NCI-H510A (cell line): ENCODE data around the gene DGKQ.
"Not testable (repeated sequence)": the region's sequence is repeated elsewhere in the genome, so short reads cannot be mapped to it uniquely, and the experiment has no call there.

Experiments
- DNase-seq: peaks from one replicate; lab custom pipeline; 2025; lab: John Stamatoyannopoulos, UW

The DGKQ gene

DNA sequence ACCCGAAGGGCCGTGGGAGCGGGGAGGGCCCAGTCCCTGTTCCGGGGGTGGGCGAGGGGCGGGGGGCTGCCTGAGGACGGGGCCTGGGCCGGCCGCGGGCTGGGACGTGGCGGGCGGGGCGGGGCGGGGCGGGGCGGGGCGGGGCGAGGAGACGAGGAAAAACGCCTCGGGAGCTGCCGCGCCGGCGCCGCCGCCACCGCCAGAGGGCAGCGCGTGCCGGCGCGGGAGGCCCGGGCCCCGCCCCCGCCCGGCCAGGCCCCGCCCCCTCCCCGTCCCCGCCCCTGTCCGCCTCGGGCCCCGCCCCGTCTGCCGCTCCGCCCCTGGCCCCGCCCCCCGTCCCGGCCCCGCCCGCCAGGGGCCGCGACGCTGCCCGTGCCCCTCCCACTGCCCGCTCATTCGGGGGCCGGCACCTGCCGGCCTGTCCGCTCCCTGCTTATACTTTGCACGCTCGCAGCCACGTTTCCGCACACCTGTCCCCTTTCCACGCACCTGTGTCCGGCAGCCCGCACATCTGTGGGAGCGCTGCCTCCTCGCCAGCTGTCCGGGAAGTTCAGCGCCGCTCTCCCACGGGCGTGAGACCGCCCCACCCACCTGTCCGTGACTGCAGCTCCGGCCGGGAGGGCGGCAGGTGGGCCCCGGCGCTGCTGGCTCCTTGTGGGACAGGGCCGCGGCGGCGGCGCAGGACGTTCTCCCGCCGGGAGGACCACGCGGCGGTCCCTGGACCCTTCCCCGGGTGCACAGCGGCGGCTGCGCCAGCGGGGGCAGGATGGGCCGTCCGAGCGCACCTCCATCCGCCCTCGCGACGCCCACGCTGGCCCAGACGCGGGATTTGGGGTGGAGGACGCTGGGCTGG is 36.4 kb upstream of the DGKQ start:
- no peak for DNase-seq

DNA sequence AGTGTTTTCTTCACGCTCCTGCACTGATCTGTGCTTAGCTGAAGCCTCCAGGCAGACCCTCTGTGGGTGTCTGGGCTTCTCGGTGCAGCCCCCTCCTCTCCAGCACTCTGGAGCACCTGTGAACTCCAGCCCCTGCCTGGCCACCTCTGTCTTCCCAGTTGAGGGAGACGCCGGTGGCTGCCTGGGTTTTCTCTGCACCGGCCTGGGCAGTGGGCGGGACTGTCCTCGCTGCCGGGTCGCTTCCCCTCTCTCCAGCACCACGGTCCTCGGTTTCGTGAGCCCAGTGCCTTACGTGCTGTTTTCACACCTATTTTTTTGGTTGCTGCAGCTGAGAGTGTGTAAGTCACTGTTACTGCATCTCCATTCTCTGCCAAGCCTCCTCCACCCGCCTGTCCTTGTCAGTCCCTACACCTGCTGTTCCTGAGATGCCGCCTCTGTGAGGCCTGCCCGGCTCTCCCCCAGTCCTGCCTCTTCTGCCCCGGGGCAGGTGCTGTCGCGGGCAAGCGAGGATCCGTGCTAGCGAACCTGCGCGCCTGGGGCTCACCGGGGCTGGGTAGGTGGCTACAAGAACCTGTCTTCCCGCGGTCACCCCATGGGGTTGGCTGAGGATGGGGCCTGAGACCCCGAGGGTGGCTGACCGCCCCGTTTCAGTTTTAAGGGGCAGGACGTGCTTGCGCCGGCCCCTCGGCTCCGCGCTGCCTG is 35.6 kb upstream of the DGKQ start:
- no peak for DNase-seq

DNA sequence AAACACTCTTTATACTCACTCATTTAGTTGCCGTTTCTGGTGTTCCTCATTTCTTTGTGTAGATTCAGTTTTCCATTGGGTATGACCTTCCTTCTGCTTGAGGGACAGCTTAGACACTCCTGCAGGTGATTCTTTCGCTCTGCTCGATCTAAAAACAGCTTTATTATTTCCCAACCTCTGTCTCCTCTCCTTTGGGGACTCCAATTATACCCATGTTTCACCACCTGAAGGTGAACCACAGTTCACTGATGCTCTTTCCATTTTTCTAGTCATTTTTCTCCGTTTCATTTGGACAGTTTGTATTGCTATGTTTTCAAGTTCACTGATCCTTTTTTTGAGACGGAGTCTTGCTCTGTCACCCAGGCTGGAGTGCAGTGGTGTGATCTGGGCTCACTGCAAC is 33.5 kb upstream of the DGKQ start:
- DNase-seq, result no peak

DNA sequence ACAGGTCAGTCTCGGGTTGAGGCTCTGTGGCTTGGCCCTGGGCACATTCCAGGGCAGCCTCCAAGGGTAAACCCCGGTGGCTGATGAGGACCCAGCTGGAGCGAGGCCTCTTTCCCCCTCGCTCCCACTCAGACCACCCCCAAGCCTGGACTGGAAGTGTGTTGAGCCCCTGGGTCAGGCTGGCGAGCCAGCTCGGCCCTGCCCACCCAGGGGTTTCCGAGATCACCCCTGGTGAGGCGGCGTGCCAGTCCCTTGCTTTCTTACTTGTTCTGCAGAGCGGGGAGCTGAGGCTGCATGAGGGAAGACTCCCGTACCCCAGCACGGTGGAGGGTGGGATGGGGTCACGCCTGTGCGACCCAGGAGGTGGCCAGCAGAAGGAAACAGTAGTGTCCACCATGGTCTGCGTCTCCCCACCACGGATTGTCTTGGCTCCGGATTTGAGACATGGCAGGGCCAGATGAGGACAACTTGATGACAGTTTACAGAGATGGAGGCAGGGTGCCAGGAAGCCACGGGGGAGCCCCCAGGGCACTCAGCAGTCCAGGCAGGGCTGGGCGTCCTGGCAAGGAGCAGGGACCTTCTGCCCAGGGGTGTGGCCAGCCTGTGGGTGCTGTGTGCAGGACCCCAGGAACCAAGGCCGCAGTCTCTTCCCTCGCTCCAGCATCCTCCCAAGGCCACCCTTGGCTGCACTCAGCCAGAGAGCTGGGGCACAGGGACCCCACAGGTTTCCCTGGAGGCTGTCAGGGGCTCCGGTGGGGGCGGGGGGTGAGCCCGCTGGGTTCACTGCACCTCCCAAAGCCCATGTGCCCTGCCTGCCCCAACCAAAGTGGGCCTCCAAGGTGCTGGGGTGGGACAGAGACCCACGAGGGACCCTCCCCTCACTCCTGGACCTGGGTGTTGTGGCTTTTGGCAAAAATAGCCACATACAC is 31.5 kb upstream of the DGKQ start:
- DNase-seq, result no peak

DNA sequence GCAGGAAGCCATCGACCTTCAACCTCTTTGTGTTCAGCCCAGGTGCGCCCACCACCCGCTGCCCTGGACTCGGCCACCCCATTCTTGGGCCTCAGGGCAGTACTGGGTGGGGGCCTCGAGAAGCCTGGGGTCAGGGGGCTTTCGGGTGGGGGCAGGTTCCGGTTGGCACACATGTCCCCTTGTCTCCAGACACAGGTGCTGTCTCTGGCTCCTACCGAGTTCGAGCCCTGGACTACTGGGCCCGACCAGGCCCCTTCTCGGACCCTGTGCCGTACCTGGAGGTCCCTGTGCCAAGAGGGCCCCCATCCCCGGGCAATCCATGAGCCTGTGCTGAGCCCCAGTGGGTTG is 30.7 kb upstream of the DGKQ start:
- DNase-seq, result no peak

DNA sequence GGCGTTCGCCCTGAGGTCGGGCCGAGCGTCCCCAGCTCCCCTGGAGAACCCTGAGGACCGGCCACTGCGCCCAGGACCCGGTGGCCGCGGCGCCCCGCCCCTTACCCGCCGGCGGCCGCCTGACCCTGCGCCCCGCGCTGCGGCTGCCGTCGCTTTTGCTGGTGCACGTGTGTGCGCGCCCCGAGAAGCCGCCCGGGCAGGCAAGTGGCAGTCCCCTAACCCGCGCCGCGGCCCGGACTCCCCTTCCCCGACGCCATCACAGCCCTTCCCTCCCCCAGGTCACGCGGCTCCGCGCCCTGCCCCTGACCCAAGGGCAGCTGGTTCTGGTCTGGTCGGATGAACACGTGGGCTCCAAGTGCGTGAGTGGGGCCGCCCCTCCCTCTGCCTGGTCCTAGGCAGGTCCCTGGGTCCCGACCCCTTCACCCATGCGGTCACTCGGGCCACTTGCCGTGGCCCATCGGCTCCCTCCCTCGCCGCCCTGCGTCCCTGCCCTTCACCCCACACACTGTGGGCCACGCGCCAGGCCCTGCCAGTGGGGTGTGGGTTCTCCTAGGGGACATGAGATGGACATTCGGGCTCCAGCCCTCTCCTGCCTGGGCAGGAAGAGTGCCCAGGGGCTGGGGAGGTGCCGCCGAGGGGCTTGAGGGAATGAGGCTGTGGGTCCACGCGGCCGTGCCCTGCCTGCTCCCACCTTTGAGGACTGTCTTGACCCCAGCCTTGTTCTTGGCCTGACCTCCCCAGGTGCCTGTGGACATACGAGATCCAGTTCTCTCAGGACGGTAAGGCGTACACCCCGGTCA is 30.1 kb upstream of the DGKQ start:
- no peak for DNase-seq

DNA sequence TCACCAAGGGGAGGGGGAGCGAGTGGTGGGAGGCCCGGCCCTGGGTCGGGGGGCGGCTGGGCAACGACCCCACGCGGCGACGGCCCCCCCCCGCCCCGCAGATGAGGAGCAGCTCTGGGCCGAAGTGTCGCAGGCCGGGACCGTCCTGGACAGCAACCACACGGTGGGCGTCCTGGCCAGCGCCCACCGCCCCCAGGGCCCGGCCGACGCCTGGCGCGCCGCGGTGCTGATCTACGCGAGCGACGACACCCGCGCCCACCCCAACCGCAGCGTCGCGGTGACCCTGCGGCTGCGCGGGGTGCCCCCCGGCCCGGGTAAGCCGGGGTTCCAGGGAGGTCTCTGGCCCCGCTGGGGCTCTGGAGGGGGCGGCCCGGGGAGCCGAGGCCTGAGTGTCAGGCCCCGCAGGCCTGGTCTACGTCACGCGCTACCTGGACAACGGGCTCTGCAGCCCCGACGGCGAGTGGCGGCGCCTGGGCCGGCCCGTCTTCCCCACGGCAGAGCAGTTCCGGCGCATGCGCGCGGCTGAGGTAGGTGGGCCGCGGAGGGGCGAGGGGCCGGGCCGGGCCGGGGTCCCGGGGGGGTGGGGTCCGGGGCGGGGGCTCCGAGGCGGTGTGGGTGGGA is 29.4 kb upstream of the DGKQ start:
- DNase-seq, result no peak

DNA sequence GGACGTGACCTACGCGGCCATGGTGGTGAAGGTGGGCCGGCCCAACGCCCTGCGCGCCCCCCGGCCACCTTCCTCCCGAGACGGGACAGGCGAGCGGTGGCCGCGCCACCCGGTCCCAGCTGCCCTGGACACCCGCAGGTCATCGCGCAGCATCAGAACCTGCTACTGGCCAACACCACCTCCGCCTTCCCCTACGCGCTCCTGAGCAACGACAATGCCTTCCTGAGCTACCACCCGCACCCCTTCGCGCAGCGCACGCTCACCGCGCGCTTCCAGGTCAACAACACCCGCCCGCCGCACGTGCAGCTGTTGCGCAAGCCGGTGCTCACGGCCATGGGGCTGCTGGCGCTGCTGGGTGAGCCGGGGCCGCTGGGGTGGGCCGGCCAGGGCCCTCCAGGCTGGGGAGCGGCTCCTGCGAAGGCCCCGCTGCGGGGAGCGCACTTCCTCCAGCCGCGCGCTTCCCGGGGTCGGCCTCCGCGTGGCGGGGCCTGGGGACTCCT is 28.8 kb upstream of the DGKQ start:
- no peak for DNase-seq

DNA sequence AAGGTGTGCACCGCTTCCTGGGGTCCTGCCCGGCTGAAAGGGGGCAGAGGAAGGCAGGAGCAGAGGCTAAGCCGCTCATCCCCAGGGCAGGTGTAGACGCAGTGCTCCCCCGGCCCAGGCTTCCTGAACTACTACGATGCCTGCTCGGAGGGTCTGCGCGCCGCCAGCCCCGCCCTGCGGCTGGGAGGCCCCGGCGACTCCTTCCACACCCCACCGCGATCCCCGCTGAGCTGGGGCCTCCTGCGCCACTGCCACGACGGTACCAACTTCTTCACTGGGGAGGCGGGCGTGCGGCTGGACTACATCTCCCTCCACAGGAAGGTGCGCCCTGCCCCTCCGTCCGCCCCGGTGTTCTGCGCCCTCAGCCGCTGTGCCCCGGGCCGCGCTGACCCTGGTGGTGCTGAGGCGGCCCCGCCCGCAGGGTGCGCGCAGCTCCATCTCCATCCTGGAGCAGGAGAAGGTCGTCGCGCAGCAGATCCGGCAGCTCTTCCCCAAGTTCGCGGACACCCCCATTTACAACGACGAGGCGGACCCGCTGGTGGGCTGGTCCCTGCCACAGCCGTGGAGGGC is 28.3 kb upstream of the DGKQ start:
- no peak for DNase-seq

DNA sequence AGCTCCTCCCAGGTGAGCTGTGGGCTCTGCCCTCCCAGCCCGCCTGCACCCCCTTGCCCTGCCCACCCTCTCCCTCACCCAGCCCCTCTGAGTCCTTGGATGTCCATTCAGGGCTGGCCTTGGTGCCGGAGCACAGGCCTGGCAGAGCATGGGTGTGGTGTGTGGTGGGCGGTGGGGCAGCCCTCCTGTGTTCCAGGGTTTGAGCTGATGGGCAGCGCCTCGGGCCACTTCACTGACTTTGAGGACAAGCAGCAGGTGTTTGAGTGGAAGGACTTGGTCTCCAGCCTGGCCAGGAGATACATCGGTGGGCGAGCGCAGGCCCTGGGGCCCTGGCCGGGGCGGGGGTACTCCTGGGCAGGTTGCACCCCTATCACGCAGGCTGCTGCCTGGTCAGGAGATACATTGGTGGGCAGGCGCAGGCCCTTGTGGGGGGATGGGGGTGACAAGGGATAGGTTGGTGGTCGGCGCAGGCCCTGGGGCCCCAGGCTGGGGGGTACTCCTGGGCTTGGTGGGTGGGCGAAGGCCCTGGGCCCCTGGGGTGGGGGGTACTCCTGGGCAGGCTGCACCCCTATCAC is 27.4 kb upstream of the DGKQ start:
- DNase-seq, result no peak

DNA sequence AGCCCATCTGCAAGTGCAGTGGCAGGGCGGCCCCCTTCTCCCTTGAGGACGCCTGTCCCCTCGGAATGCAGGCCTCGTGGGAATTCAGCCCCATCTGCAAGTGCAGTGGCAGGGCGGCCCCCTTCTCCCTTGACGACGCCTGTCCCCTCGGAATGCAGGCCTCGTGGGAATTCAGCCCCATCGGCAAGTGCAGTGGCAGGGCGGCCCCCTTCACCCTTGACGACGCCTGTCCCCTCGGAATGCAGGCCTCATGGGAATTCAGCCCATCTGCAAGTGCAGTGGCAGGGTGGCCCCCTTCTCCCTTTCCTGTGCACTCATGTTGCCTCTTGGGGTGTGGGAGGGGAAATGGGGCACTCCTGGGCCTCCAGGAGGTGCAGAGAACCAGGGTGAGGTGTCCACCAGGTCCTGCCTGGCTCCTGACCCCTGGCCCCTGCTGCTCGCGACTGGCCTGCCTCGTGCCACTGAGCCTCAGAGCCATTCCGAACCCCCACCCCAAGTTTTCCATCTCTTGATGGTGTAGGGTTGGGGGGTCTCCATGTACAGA is 26.6 kb upstream of the DGKQ start:
- no peak for DNase-seq

DNA sequence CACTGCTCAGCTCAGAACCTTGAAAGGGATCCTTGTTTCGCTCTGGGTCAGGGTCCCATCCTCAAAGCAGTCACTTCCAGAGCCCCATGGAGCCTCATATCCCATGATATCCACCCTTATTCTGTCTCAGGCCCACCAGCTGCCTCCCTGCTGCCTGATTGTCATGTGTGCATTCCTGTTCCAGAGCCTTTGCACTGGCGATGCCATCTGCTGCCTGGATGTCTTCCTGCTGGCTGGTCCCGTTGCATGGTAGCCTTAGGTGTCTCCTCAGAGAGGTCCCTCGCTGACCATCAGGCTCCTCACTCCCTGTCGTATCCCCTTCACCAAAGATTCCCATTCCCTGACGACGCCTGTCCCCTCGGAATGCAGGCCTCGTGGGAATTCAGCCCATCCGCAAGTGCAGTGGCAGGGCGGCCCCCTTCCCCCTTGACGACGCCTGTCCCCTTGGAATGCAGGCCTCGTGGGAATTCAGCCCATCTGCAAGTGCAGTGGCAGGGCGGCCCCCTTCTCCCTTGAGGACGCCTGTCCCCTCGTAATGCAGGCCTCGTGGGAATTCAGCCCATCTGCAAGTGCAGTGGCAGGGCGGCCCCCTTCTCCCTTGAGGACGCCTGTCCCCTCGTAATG is 26.0 kb upstream of the DGKQ start:
- DNase-seq, result not testable (repeated sequence)

DNA sequence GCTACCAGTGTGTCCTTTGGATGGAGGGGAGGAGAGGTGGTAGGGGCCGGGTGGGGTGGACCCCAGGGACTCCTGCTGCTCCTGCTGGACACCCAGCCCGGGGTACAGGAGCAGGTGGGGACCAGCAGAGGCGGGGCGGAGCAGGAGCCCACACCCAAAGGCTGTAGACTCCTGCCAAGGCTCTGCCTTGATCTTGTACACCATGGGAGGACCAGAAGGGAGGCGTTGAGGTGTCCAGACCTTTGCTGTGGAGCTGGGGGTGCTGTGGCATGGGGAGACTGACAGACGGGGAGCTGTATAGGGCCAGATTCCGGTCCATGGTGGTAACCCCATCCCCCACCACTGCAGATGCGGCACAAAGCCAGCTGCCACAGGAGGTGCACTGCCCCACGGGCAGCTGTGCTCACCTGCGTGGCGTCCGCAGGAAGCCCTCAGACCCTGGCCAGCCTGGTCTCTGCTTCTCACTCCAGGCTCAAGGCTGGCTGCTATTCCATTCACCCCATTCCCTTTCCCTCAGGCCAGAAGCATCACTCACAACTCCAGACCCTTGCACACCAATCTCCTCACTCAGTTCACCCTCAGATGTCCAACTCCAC is 24.8 kb upstream of the DGKQ start:
- DNase-seq, result no peak

DNA sequence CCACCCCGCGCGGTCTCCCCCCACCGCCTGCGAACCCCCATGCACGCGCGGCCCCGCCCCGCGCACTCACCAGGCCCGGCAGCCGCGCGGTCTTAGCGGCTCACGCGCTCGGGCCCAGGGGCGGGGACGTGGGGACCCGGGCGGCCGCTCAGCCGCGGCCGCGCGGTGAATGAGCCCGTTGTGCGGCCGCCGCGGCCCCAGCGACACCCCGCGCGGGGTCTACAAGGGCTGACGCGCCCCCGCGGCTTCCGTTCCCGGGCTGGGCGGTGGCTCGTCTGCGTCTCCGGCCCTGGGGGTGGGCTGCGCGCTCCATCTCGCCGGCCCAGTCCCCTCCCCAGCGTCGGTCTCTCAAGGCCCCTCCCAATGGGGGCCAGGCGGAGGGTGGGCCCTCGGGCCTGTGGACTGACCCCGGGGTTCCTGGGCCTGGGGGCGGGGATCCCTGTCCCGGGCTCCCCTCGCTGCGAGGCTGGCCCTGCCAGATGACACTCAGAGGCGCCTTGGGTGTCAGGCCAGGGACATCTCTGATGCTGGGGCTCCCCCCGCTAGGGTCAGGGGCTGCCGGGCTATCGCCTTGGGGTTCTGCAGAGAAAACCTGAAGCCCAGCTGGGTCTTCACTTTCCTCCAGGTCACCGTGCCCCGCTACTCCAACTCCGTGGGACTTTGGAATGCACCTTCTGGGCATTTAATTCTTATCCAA is 24.2 kb upstream of the DGKQ start:
- no peak for DNase-seq

DNA sequence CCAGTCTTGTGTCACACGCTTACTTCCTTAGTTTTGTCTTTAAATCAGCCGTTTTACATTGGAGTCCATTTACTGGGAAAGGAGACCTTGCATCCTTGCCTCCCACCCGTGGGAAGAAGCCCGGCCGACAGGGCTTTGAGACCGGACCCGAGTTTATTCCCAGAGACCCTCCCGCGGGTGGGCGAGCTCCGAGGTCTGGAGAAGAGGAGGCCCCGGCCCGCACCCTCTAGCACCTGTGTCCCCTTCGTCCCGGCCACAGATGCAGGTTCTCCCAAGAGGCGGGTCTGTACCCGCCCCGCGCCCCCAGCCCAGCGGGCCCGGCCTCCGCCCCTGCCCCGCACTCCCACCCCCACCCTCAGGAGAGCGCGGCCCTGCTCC is 23.6 kb upstream of the DGKQ start:
- no peak for DNase-seq

DNA sequence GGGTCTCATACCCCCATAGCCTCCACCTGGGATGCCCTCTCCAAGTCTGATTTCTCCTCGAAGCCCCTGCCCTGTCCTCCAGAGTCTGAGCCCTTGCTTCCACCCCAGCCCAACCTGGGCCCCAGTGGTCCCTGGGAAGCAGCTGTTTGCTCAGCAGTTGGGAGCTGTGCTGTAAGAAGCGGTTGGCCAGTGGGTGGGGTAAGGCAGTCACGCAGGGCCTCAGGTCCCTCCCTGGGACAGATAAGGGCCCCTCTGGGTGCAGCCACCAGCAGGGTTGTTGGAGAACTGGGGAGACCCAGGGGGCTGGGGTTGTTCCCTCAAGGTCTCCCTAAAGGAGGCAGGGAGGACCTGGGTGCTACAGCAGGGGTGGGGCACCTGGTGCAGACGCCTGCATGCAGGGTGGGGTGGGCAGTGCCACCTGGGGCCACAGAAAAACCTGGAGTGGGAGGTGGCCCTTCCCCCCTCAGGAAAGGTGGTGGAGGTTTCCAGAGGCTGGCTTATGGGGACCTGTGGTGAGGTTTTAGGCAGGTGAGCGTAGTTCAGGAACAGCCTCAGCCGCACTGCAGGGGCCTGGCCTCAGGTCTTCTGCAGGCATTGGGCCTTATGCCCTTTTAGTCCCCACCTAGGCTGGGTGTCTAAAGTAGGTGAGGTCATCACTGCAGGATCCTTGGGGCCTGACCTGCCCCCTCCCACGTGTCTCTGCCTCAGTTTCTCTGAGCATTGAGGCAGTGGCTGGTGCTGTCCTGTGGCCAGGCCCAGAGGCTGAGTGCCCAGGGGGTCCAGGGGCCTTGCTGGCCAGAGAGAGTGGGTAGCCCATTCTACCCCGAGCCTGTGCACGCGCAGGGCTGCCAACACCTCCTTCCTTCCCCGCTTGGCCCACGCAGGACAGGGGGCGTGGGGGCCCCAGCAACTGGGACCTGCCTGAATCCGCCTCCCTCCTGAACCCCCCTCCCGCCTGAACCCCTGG is 22.9 kb upstream of the DGKQ start:
- no peak for DNase-seq

DNA sequence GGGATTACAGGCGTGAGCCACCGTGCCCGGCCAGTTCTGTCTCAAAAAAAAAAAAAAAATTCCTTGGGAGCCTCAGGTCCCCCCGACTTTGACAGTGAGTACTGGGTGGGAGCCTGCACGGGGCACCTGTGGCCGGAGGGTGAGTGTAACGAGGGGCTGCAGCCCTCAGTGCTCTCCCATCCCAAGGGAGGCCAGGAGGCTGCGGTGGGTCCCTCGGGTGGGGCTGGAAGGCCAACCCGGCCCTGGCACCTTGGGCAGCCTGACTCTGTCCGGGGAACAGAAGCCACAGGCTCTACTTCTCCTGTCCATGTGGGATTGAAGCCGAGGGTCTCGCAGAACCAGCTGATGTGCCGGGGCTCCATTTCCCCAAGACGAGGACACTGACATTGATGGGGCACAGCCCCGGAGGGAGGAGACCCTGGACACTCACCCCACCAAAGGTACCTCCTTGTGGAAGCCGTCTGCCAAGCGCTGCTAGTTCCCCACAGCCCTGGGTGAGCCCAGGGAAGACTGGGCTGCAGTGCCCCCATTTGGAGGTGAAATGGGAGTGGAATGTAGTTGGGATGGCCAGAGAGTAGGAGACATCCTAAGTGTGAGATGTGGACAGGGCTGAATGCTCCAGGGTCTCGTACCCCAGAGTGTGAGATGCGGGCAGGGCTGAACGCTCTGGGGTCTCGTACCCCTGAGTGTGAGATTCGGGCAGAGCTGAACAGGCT is 22.1 kb upstream of the DGKQ start:
- DNase-seq, result no peak
